GM12873 (cell line): ENCODE data around the gene LRGUK.

Source experiments
- TF ChIP-seq, protein P1 (sequence below): IDR thresholded peaks from 2 replicates; pipeline ENCODE4 v1.5.1; 2012; ENCODE audit warnings: low read depth, mild to moderate bottlenecking, moderate library complexity, low read length, control low read depth; ENCODE audit not compliant: insufficient read depth; ENCODE audit errors: missing control alignments

The LRGUK gene

DNA sequence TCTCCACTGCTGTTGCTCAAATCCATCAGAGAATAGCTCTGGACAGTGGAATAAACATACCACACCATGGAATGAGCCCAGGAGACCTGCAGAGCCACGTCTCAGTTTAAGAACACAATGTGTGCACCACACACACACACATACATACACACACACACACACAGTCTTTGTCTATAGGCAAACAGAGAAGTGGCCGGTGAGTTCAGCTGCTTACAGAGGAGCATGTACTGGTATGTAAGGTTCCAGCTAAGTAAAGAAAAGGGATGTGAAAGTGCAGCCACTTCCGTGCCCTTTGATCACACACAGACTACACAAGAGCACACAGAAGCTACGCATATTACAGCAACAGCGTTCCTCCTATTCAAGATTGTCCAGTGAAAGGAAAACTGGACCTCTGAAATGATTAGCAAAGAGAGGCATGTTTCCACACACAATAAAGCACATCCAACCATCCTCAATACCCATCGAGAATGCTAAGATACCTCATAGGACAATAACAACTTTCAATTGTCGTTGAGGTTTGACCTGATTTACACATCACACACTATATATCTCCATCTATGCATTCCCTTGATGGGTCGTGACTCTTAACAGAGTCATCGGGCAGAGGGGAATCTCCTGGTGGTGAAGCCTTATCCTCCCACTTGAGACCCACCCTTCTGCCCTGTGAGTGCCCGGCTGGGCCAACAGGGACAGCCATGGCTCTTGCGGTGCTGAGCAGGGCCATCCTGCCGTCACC is 166.0 kb downstream of the LRGUK start:
- TF ChIP-seq, protein P1, sequence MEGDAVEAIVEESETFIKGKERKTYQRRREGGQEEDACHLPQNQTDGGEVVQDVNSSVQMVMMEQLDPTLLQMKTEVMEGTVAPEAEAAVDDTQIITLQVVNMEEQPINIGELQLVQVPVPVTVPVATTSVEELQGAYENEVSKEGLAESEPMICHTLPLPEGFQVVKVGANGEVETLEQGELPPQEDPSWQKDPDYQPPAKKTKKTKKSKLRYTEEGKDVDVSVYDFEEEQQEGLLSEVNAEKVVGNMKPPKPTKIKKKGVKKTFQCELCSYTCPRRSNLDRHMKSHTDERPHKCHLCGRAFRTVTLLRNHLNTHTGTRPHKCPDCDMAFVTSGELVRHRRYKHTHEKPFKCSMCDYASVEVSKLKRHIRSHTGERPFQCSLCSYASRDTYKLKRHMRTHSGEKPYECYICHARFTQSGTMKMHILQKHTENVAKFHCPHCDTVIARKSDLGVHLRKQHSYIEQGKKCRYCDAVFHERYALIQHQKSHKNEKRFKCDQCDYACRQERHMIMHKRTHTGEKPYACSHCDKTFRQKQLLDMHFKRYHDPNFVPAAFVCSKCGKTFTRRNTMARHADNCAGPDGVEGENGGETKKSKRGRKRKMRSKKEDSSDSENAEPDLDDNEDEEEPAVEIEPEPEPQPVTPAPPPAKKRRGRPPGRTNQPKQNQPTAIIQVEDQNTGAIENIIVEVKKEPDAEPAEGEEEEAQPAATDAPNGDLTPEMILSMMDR, result no peak

DNA sequence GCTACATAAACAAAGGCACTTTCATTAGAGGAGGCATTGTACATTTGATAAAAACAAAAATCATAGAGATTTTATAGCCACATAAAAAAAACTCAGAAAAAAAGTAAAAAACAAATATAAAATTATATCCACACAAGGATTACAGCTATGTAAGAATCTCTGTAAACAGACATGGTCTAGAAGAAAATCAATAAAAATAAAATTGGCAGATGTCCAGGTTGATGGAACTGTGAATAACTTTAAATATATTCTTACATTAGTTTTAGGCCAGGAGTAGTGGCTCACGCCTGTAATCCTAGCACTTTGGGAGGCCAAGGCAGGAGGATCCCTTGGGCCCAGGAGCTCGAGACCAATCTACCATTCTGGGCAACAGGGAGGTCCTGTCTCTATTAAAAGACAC is 170.3 kb downstream of the LRGUK start:
- TF ChIP-seq, protein P1, result no peak

GRCh38 chr7:134298902-134299683 is 172.0 kb downstream of the LRGUK start:
- TF ChIP-seq, protein P1, result no peak

- TF ChIP-seq, protein P1, result no peak
Measured at GRCh38 chr7:134300988-134301387, 173.8 kb downstream of the LRGUK start.

- TF ChIP-seq, protein P1, result no peak
Measured at GRCh38 chr7:134301592-134301991, 174.5 kb downstream of the LRGUK start.

- TF ChIP-seq, protein P1, result no peak
Measured at GRCh38 chr7:134302120-134302519, 175.0 kb downstream of the LRGUK start.

DNA sequence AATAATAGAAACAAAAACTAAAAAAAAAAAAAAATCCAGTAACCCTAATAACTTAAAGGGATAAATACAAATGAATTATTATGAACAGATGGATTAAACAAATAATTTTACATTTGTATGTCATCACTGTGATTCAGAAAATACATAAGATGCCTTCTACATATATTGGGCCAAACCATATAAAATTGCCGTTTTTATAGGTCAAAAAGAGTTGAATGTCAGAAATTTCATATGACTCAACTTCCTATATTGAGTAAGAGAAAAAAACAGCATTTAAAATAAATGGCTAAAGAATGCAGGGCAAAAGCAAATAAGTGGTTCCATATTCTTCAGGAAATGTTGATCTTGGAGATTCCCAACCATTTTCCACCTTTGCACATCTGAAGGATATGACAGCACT is 180.2 kb downstream of the LRGUK start:
- TF ChIP-seq, protein P1, result no peak
